AG09309 (cell line): ENCODE measurements around the gene DPEP3.

Experiments used
- DNase-seq: peaks from one replicate; pipeline ENCODE4 v3.0.0-alpha.2; 2010; ENCODE audit warnings: low read depth
- H3K4me3 ChIP-seq: 2 replicates; pipeline ENCODE4 v1.5.1; 2011; ENCODE audit warnings: mild to moderate bottlenecking, low read depth, low read length, moderate library complexity; ENCODE audit not compliant: control insufficient read depth
- TF ChIP-seq, protein P1 (sequence below): IDR thresholded peaks from 2 replicates; pipeline ENCODE4 v1.5.1; 2011; ENCODE audit warnings: mild to moderate bottlenecking, low read depth, low read length, inconsistent platforms; ENCODE audit not compliant: insufficient read depth, control insufficient read depth; ENCODE audit errors: missing control alignments

DPEP3 gene, protein sequence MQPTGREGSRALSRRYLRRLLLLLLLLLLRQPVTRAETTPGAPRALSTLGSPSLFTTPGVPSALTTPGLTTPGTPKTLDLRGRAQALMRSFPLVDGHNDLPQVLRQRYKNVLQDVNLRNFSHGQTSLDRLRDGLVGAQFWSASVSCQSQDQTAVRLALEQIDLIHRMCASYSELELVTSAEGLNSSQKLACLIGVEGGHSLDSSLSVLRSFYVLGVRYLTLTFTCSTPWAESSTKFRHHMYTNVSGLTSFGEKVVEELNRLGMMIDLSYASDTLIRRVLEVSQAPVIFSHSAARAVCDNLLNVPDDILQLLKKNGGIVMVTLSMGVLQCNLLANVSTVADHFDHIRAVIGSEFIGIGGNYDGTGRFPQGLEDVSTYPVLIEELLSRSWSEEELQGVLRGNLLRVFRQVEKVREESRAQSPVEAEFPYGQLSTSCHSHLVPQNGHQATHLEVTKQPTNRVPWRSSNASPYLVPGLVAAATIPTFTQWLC

DNA sequence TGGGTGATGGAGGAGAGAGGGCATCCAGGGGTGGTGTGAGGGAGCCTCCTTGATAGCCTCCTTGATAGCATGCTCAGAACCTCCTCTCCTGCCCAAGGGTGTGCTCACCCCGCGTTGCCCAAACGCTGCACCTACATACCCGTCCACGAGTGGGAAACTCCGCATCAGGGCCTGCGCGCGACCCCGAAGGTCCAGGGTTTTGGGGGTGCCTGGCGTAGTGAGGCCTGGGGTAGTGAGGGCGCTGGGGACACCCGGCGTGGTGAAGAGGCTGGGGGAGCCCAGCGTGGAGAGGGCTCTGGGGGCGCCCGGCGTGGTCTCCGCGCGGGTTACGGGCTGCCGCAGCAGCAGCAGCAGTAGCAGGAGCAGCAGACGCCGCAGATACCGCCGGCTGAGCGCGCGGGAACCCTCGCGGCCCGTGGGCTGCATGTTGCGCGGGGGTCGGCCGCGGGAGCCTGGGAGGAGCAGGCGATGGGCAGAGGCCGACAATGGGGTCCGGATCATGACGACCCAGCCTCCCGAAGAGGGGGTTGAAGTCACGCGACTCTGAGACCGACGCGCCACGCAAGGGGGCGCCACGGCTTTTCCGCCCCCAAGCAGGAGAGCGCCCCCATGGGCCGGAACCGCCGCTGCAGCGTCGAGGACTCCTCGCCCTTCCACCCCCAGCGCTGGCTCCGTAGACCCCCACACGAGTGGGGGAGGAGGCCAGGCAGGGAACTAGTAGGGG is at the start of gene DPEP3:
Gene DPEP3, minus strand, starts transcription at position 545 of the 724 bp plus-strand sequence. Its CDS starts 119 bp downstream, at position 426.
- TF ChIP-seq, protein P1, sequence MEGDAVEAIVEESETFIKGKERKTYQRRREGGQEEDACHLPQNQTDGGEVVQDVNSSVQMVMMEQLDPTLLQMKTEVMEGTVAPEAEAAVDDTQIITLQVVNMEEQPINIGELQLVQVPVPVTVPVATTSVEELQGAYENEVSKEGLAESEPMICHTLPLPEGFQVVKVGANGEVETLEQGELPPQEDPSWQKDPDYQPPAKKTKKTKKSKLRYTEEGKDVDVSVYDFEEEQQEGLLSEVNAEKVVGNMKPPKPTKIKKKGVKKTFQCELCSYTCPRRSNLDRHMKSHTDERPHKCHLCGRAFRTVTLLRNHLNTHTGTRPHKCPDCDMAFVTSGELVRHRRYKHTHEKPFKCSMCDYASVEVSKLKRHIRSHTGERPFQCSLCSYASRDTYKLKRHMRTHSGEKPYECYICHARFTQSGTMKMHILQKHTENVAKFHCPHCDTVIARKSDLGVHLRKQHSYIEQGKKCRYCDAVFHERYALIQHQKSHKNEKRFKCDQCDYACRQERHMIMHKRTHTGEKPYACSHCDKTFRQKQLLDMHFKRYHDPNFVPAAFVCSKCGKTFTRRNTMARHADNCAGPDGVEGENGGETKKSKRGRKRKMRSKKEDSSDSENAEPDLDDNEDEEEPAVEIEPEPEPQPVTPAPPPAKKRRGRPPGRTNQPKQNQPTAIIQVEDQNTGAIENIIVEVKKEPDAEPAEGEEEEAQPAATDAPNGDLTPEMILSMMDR: peak; percentile 5
- DNase-seq: no peak
- H3K4me3 ChIP-seq: no peak within 1 kb of the TSS

DNA sequence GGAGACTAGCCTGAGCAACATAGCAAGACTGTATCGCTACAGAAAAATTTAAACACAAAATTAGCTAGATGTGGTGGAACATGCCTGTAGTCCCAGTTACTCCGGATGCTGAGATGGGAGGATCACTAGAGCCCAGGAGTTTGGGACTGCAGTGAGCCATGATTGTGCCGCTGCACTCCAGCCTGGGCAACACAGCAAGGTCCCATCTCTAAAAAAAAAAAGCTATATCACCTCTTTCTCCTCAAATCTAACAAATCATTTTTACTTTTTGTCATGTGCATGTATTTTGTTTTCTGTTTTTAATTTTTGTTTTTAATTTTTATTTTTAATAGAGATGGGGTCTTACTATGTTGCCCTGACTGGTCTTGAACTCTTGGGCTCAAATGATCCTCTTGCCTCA is 48.7 kb upstream of the DPEP3 start:
- TF ChIP-seq, protein P1: no peak
- no peak overlapping the region for H3K4me3 ChIP-seq
- no peak for DNase-seq

DNA sequence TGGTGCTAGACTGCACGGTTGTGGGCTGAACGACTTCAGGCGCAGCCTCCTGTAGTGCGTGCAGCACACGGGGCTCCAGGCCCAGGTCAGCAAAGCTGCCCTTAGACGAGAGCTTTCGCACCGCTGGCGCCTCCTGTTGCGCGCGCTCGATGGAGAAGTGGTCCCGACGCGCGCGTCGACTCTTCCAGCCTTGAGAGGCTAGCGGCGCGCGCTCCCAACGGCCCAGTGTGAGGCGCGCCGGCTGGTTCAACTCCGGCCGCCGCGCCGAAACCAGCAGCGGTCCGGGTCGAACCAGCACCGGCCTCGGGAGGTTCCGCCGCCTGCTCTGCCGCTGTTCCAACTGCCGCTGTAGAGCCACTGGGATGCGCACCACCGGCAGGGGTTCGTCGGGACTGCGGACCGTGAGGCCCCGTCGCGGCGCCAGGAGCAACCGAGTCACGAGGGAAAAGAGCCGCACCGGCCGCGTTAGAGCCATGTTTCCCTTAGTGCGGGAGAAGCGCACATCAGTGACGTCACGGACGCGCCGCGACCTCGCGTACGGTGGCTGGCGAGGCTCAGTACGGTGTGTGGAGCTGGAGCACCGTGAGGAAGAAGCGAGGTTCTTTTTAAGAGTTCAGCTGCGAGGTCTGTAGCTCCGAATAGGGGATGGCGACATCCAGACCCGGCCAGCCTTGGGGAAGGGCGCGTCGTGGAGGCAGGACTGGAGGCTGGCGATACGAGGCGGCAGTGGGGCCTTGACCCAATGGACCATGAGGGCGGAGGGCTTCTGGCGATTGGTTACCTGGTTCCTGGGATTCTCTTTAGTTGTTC is 42.6 kb upstream of the DPEP3 start, which contains the start of the genes DDX28 and DUS2:
Gene DDX28, minus strand, starts transcription at position 505 of the 810 bp plus-strand sequence. Its CDS starts 30 bp downstream, at position 475.
Gene DUS2, plus strand, starts transcription at position 557 of the 810 bp plus-strand sequence. CDS start 14,740 bp downstream, outside the sequence.
- H3K4me3 ChIP-seq: peak within 1 kb of the TSS; percentile 81
- DNase-seq: peak; percentile 46
- TF ChIP-seq, protein P1: no peak

DNA sequence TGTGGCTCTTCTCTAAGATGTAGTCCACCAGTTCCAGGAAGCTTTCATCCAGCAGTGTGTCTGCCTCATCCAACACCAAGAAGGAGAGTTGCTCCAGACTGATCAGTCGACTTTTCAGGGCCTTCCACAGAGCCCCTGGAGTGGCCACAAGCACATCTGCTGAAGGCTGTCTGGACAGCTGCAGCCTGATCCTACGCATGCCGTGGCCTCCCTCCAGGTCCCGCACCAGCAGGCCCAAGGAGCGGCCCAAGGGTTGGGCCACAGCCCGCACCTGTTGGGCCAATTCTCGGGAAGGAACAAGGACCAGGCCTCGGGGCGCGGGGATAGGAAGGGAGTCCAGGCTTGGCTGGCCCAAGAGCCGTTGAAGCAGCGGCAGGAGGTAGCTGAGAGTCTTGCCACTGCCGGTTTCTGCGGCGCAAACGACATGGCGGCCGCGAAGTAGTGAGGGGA is 42.0 kb upstream of the DPEP3 start:
- TF ChIP-seq, protein P1: no peak
- DNase-seq: no peak
- H3K4me3 ChIP-seq: peak overlapping the region; percentile 81

DNA sequence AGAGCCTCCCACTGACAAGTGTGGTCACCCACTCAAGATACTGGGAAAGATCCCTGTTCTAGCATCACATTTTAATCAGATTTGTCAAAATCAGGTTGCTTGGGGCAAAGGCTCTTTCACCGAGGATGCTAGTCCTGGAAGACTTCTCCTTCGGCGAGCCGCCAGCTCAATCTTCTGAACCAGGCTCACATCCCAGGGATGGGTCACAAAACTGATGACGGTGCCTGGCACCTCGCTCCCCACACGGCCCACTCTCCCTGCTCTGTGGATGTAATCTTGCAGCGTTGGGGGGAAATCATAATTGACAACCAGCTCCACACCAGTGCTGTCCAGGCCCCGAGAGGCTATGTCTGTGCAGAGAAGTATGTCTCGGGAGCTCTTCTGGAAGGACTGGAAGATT is 41.2 kb upstream of the DPEP3 start:
- no peak overlapping the region for H3K4me3 ChIP-seq
- TF ChIP-seq, protein P1: no peak
- DNase-seq: no peak

DNA sequence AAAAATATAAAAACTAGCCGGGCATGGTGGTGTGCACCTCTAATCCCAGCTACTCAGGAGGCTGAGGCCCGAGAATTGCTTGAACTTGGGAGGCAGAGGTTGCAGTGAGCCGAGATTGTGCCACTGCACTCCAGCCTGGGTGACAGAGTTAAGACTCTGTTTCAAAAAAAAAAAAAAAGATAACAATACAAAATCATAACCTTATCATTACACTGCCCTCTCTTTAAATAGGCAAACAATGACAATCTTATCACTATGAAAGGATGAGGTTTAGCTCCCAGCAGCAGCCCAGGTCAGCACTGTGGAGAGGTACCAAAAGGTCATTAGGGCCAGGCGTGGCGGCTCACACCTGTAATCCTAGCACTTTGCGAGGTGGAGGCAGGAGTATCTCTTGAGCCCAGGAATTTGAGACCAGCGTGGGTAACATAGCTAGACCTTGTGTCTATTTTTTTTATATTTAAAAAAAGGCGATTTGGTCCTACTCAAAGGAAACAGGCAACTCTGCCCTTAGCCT is 38.9 kb upstream of the DPEP3 start:
- no peak overlapping the region for H3K4me3 ChIP-seq
- DNase-seq: no peak
- TF ChIP-seq, protein P1: no peak
